B cell (primary cell): Measurements from ENCODE around the gene HS6ST3. TPM values are rescaled to one million over a fixed set of nuclear protein-coding genes. Genes with fewer than 3 reads are reported as not detected.
A peak's percentile ranks its signal among the peaks of the same experiment; 100 is the strongest.

ENCODE experiments used
- ATAC-seq: fragments of 200-7000 bp; cut with Tn5 transposase; one replicate; pipeline ENCODE4 v1.10.0; 2021; ENCODE audit warnings: low read depth, mild to moderate bottlenecking, moderate number of reproducible peaks, moderate library complexity
- CTCF ChIA-PET: fragments of 350-600 bp; sonication (Branson Sonifier 250); formaldehyde crosslinking; loops from one replicate; lab custom pipeline; 2021; ENCODE audit warnings: antibody characterized with exemption, inconsistent platforms; lab: Charles Lee
- POLR2A ChIA-PET: fragments of 350-600 bp; sonication (Branson Sonifier 250); formaldehyde crosslinking; loops from one replicate; lab custom pipeline; 2021; ENCODE audit warnings: antibody characterized with exemption; lab: Charles Lee
- DNase-seq: peaks from one replicate; pipeline ENCODE4 v3.0.0; 2013
- H2AFZ ChIP-seq: 2 replicates; pipeline ENCODE4 v1.6.1; 2012; ENCODE audit warnings: mild to moderate bottlenecking, low read depth, low read length; ENCODE audit not compliant: insufficient read depth, poor library complexity, severe bottlenecking
- H3K27ac ChIP-seq, 2 donors: 1 replicate in 1 of 2; 2 replicates in 1 of 2; pipeline ENCODE4 v1.5.1; 2012 to 2013; ENCODE audit warnings: low read length in 2 of 2, mild to moderate bottlenecking in 2 of 2, moderate library complexity in 1 of 2
- H3K27me3 ChIP-seq, 4 experiments: fragments of 200-600 bp in 1 of 4; sonication (generic) in 1 of 4; replicated peaks in 1 of 4; 1 replicate in 2 of 4; 2 replicates in 2 of 4; pipeline versions ENCODE4 v1.6.1 to v1.7.0; 2013 to 2016; ENCODE audit warnings: low read length in 3 of 4, mild to moderate bottlenecking in 2 of 4, mixed read lengths in 1 of 4, moderate library complexity in 1 of 4; ENCODE audit not compliant: insufficient read depth in 4 of 4, control insufficient read depth in 3 of 4; ENCODE audit errors: control extremely low read depth in 1 of 4
- H3K36me3 ChIP-seq, 2 experiments: replicated peaks in 1 of 2; 1 replicate in 1 of 2; 2 replicates in 1 of 2; pipeline versions ENCODE4 v1.6.1 to v1.7.1; 2013; ENCODE audit warnings: low read length in 1 of 2; ENCODE audit not compliant: insufficient read depth in 2 of 2, control insufficient read depth in 1 of 2; ENCODE audit errors: control extremely low read depth in 1 of 2, extremely low read depth in 1 of 2
- H3K4me1 ChIP-seq, 2 donors: fragments of 200-600 bp in 1 of 2; sonication (generic) in 1 of 2; 1 replicate in 1 of 2; 2 replicates in 1 of 2; pipeline versions ENCODE4 v1.5.1 to v1.6.1; 2013 to 2017; ENCODE audit warnings: low read length in 2 of 2; ENCODE audit not compliant: control insufficient read depth in 2 of 2, insufficient read depth in 2 of 2
- H3K4me2 ChIP-seq: replicated peaks from 2 replicates; pipeline ENCODE3; 2012; ENCODE audit warnings: mild to moderate bottlenecking, low read depth, low read length; ENCODE audit not compliant: poor library complexity, severe bottlenecking
- H3K4me3 ChIP-seq, 5 experiments: fragments of 200-600 bp in 1 of 5; sonication (generic) in 1 of 5; 1 replicate in 3 of 5; 2 replicates in 2 of 5; pipeline versions ENCODE4 v1.5.1 to v1.7.0; 2011 to 2016; ENCODE audit warnings: low read length in 4 of 5, mild to moderate bottlenecking in 4 of 5, low read depth in 2 of 5, control low read depth in 1 of 5, moderate library complexity in 1 of 5; ENCODE audit not compliant: insufficient read depth in 1 of 5; ENCODE audit errors: control extremely low read depth in 1 of 5, extremely low read depth in 1 of 5
- H3K79me2 ChIP-seq: fragments of 200-600 bp; sonication (generic); one replicate; pipeline ENCODE4 v1.6.0; 2016; ENCODE audit warnings: low read length; ENCODE audit not compliant: control insufficient read depth, insufficient read depth
- H3K9ac ChIP-seq: fragments of 200-600 bp; sonication (generic); 2 replicates; pipeline ENCODE4 v1.6.1; 2017; ENCODE audit warnings: mild to moderate bottlenecking, low read length, moderate library complexity
- H3K9me3 ChIP-seq, 3 donors: one replicate each; pipeline versions ENCODE4 v1.6.1 to v1.7.1; 2013; ENCODE audit warnings: low read length in 2 of 3; ENCODE audit not compliant: control insufficient read depth in 2 of 3, insufficient read depth in 1 of 3; ENCODE audit errors: control extremely low read depth in 1 of 3
- H4K20me1 ChIP-seq: 2 replicates; pipeline ENCODE4 v1.6.0; 2012; ENCODE audit warnings: mild to moderate bottlenecking, low read length; ENCODE audit not compliant: insufficient read depth, control insufficient read depth, poor library complexity, severe bottlenecking
- H3K27ac Mint-ChIP-seq: one replicate; pipeline ENCODE4 v1.8.0; 2021; ENCODE audit warnings: mixed read lengths
- H3K27me3 Mint-ChIP-seq: one replicate; pipeline ENCODE4 v1.8.0; 2021; ENCODE audit warnings: mixed read lengths
- H3K4me1 Mint-ChIP-seq: one replicate; pipeline ENCODE4 v1.8.0; 2021; ENCODE audit warnings: mixed read lengths
- H3K4me3 Mint-ChIP-seq: one replicate; pipeline ENCODE4 v1.8.0; 2021; ENCODE audit warnings: mixed read lengths
- H3K9me3 Mint-ChIP-seq: one replicate; pipeline ENCODE4 v1.8.0; 2022; ENCODE audit warnings: mixed read lengths; ENCODE audit not compliant: insufficient read depth
- EZH2 ChIP-seq: IDR thresholded peaks from 2 replicates; pipeline ENCODE4 v1.6.1; 2012; ENCODE audit warnings: borderline replicate concordance, low read depth, mild to moderate bottlenecking, moderate library complexity, low read length; ENCODE audit not compliant: insufficient read depth, poor library complexity, severe bottlenecking
- WGBS: methylation state at CpG from one replicate; pipeline ENCODE4 v1.1.5; 2013; ENCODE audit warnings: missing lambda C conversion rate; ENCODE audit not compliant: insufficient coverage; 5-methylcytosine and 5-hydroxymethylcytosine counted together
- intact Hi-C: fragments of 100-400 bp; cut with micrococcal nuclease; formaldehyde crosslinking; loops from one replicate; pipeline ENCODE4 v1.10.0; 2022
- polyA plus RNA-seq: library from polyadenylated mRNA; depleted of rRNA; stranded (reverse); fragments of >200 nt; gene quantifications from 2 replicates; pipeline ENCODE4 v1.2.3, GENCODE V29; 2012
- total RNA-seq, 2 donors: library from RNA; stranded (reverse); fragments of 120-200 nt in 1 of 2; gene quantifications; 1 replicate in 1 of 2; 2 replicates in 1 of 2; pipeline versions ENCODE4 v1.2.3 to v1.2.4, GENCODE V29; 2013 to 2022
- TF ChIP-seq, protein P1 (sequence below): fragments of 200-600 bp; IDR thresholded peaks from one replicate; pipeline ENCODE4 v1.8.0; 2022; ENCODE audit warnings: antibody characterized with exemption, mild to moderate bottlenecking

Gene HS6ST3
- total and polyA plus RNA-seq, 2 donors (not counting 1 experiment from before 2014, with no cell fraction given) = not detected

DNA sequence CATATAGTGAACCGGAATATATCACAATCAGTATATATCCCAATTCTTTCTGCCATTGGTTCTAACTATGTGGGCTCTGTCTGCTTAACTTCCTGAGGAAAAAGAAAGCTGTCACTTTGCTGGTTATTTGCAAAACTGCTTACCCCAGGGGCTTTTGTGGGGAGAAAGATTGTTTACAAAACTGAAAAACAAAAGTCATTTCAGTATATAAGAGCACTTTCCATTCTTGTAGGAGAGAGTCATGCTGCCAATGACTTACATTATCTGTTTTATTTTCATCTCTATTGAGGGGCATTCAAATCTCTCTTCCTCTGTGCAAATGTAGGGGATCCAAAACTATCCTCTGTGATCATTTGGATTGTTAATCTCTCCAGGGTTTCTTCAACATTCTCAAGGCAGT, 3.2 kb upstream of the HS6ST3 start:
- POLR2A ChIA-PET = no interaction called here

DNA sequence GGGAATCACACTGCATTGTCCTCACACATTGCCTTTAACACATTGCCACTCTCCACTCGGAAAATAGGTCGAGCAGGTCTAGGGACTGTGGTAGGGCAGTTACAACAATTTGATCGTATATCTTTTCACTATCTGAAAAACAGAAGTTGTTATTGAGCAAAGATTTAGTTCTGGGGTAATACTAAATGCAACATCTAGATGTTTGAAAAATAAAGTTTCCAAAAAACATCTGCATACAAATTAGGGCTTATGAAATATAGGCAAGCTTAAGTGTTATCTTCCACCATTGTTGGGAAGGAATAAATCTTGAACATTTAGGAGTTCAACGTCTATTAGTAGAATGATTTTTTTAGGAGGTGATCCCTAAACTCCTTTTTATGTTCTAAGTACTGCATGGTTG, 768 bp upstream of the HS6ST3 start:
- Histone ChIP-seq H3K4me3 (no peak overlapping the region), H3K27ac (no peak overlapping the region), H3K4me2 (no peak overlapping the region), H4K20me1 (no peaks in the 10 kb centered on the region), H3K4me1 (peaks cover 0 to 3% of the 10 kb centered on the region in 2 donors), H3K9ac (no peak overlapping the region), H2AFZ (no peak overlapping the region), H3K79me2 (no peaks in the 10 kb centered on the region), H3K9me3 (peaks cover 0 to 4% (median 3%) of the 10 kb centered on the region in 3 donors), H3K27me3 (peaks cover 0 to 26% (median 13%) of the 10 kb centered on the region in 4 experiments), H3K36me3 (no peaks in the 10 kb centered on the region)
- Mint-ChIP-seq H3K27ac (no peak overlapping the region), H3K9me3 (no peaks in the 10 kb centered on the region), H3K4me1 (peaks cover 9% of the 10 kb centered on the region), H3K4me3 (peak overlapping the region; percentile 46), H3K27me3 (peaks cover 60% of the 10 kb centered on the region)
- DNase-seq (no peak), ATAC-seq (no peak)
- no peak for TF ChIP-seq EZH2
- TF ChIP-seq, protein P1, sequence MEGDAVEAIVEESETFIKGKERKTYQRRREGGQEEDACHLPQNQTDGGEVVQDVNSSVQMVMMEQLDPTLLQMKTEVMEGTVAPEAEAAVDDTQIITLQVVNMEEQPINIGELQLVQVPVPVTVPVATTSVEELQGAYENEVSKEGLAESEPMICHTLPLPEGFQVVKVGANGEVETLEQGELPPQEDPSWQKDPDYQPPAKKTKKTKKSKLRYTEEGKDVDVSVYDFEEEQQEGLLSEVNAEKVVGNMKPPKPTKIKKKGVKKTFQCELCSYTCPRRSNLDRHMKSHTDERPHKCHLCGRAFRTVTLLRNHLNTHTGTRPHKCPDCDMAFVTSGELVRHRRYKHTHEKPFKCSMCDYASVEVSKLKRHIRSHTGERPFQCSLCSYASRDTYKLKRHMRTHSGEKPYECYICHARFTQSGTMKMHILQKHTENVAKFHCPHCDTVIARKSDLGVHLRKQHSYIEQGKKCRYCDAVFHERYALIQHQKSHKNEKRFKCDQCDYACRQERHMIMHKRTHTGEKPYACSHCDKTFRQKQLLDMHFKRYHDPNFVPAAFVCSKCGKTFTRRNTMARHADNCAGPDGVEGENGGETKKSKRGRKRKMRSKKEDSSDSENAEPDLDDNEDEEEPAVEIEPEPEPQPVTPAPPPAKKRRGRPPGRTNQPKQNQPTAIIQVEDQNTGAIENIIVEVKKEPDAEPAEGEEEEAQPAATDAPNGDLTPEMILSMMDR = no peak
- WGBS = no CpG with 5 or more reads among the region's 4 CpGs
- POLR2A ChIA-PET = no interaction called here
- intact Hi-C loops = no loop called here
- CTCF ChIA-PET = no interaction called here

More for the DNA sequence above, 3.2 kb upstream of the HS6ST3 start:
- peaks cover 0 to 14% (median 7%) of the 10 kb centered on the region in 4 experiments for H3K27me3 ChIP-seq
- no peak overlapping the region for H3K4me3 Mint-ChIP-seq
- H3K9me3 ChIP-seq = peaks cover 0 to 4% (median 2%) of the 10 kb centered on the region in 3 donors
- no peak for TF ChIP-seq EZH2
- TF ChIP-seq, protein P1 = no peak
- H3K79me2 ChIP-seq = no peaks in the 10 kb centered on the region
- no peak overlapping the region for H3K27ac ChIP-seq
- H3K36me3 ChIP-seq = no peaks in the 10 kb centered on the region
- intact Hi-C loops = no loop called here
- no peaks in the 10 kb centered on the region for H3K9me3 Mint-ChIP-seq
- no peak overlapping the region for H3K9ac ChIP-seq
- no peak overlapping the region for H3K4me2 ChIP-seq
- DNase-seq = no peak
- whole genome bisulfite sequencing = no CpG with 5 or more reads among the region's 1 CpG
- H4K20me1 ChIP-seq = no peaks in the 10 kb centered on the region
- peaks cover 48% of the 10 kb centered on the region for H3K27me3 Mint-ChIP-seq
- no peak overlapping the region for H2AFZ ChIP-seq
- no peak for ATAC-seq
- CTCF ChIA-PET = no interaction called here
- H3K4me1 ChIP-seq = peaks cover 0 to 3% of the 10 kb centered on the region in 2 donors
- H3K4me3 ChIP-seq = no peak overlapping the region
- H3K4me1 Mint-ChIP-seq = peaks cover 8% of the 10 kb centered on the region
- no peak overlapping the region for H3K27ac Mint-ChIP-seq
